SU-DHL-6 (cell line): ENCODE measurements around the gene TBC1D1.

Experiments used
- EZH2phosphoT487 ChIP-seq: fragments of 200-600 bp; sonication (generic), shearing (Covaris generic); conservative IDR thresholded peaks from 2 replicates; pipeline ENCODE4 v1.6.1; 2018; ENCODE audit warnings: mild to moderate bottlenecking, antibody characterized with exemption, low read length, moderate library complexity, mixed read lengths
- TF ChIP-seq, protein P1 (sequence below): fragments of 200-600 bp; sonication (generic); IDR thresholded peaks from one replicate; pipeline ENCODE4 v1.5.1; 2017; ENCODE audit warnings: antibody characterized with exemption, mild to moderate bottlenecking, low read length, moderate library complexity; ENCODE audit not compliant: insufficient read depth, poor library complexity, severe bottlenecking

DNA sequence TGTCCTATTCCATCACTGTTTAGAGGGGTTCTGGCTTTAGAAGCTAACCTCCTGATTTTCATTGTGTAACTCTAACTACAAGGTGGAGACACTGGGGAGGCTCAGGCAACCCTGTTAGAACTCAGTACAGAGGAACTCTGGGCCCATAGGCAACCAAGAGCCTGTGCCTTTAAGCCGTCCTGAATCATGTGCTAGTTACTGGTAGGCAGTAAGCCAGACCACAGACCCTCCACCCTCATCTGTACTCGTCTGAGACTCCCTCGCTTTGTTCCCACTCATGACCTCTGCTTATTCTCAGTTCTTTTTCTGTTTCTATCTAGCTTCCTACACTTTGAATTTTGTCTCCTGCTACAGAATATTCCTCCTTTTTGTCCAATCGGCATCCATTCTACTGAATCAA, 31.4 kb downstream of the TBC1D1 start:
- TF ChIP-seq, protein P1, sequence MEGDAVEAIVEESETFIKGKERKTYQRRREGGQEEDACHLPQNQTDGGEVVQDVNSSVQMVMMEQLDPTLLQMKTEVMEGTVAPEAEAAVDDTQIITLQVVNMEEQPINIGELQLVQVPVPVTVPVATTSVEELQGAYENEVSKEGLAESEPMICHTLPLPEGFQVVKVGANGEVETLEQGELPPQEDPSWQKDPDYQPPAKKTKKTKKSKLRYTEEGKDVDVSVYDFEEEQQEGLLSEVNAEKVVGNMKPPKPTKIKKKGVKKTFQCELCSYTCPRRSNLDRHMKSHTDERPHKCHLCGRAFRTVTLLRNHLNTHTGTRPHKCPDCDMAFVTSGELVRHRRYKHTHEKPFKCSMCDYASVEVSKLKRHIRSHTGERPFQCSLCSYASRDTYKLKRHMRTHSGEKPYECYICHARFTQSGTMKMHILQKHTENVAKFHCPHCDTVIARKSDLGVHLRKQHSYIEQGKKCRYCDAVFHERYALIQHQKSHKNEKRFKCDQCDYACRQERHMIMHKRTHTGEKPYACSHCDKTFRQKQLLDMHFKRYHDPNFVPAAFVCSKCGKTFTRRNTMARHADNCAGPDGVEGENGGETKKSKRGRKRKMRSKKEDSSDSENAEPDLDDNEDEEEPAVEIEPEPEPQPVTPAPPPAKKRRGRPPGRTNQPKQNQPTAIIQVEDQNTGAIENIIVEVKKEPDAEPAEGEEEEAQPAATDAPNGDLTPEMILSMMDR: no peak
- TF ChIP-seq EZH2phosphoT487: no peak
